Measurements from ENCODE around the gene CAMK1.

CAMK1 gene

DNA sequence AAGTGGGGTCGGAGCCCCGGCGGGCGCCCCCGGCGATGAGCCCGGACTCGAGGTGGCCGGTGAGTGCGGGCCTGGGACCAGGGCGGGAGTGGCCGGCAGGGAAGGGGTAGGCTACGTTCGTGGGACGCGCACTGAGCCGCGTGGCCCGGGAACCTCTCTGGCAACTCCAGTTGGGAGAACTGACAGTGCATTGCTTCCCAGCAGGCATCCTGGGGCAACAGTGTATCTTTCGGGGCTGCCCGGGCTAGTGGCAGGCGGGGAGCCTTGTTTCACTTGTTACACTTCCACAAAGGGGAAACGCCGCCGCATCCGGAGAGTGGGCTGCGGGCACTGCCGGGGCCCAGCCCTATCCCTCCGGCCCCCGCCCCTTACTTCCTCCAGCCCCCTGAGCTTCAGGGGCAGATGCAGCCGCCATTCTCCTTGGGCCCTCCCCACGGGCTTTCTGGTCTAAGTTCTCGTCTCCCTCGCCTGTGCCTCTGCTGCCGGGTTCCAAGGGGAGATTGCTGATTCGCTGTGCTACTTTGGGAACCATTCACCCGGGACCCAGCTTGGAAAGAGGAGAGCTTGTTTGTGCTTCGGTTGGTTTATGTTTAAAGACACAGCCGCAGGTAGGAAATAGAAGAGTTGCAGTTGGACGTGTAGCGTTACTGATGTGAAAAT lies 37.5 kb downstream of the CAMK1 start:
- DNase-seq, result peak; percentile 20

DNA sequence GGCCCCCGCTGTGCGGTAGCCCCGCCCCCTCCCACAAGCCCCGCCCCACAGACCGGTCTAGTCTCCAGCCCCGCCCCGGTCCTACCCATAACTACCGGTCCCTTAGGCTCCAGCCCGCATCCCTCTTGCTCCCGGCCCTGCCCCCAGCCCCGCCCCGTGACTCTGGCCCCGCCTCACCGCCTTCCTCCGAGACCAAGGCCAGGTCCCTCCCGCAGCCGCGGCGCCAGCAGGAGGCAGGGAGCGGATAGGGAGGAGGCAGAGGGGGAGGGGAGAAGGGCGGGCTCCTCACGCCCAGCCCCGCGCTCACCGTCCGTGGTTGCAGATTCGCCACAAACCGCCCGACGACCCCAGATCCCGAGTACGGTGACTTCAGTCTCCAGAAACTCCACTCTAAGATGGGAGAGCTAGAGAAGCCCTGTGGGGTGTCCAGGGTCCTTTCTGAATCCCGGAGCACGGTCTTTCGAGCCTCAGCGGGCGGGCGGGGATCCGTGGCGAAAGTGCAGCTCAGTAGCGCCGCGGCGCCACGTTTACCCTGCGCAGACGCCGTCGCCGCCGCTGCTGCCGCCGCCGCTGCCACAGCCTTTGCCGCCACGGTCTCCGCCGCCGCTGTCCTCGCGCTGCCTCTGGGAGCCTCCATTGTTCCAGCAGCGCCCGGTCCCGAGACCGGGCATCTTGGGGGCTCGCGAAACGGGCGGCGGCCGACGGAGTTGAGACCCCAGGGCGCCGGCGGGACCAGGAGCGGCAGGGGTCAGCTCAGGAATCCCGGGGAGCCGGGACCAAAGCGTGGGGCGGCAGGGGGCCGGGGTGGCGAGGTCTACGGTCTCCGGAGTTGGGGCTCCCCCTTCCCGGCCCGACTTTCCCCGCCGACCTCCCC lies 38.3 kb downstream of the CAMK1 start, which contains the start of gene BRPF1:
Gene BRPF1, plus strand, starts transcription at position 530 of the 874 bp plus-strand sequence. CDS start 2,406 bp downstream, outside the sequence.
- DNase-seq, result peak; percentile 100

DNA sequence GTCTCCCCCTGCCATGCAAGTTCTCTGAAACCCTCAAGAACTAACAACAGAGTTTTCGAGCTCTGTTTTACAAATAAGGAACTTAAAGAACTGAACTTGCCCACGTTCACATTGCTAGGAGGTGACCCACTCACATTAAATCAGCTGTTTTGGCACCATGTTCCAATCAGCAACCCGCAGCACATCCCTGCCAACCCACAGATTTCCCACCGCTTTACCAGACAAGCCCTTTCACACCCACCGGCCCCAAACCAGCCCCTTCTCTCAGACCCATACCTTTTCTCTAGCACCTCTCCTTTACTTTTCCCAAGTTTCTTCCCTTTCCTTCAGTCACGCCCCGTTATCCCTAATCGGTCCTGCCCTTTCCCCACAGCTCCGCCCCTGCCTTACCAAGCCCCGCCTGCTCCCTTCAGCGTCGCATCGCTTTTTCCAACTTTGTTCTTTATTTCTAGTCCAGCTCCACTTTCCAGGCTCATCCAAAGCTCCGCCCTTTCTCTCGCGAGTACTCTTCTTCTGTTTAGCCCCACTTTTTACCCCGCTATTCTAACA lies 39.0 kb downstream of the CAMK1 start:
- no peak for DNase-seq

DNA sequence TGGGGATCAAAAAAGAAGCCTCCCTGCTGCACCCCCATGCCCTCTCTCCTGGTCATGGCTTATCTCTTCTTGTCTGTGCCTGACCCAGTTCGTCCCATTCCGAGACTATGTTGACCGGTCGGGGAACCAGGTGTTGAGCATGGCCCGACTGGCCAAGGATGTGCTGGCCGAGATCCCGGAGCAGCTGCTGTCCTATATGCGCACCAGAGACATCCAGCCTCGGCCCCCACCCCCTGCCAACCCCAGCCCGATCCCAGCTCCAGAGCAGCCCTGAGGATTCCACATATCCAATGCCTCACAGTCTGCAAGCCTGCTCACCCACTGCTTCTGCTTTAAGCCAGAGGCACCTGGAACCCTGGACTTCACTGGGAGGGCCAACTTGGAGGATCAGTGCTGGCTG lies 40.3 kb downstream of the CAMK1 start:
- DNase-seq, result no peak

DNA sequence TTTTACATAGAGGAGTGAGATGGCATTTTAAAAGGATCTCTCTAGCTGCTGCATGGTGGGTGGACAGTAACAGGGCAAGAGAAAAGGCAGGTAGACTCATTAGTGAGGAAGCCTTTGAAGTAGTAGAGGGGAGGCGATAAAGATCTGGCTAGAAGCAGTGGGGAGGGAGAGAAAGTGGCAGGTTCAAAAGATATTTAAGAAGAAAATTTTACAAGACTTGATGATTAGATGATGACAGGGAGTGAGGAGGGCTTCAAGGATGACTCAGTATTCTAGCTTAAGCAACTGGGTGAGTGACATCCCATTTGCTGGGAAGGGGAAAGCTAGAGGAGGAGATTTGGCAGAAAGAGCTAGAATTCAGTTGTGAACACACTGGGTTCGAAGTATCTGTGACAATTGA lies 42.0 kb downstream of the CAMK1 start:
- no peak for DNase-seq

DNA sequence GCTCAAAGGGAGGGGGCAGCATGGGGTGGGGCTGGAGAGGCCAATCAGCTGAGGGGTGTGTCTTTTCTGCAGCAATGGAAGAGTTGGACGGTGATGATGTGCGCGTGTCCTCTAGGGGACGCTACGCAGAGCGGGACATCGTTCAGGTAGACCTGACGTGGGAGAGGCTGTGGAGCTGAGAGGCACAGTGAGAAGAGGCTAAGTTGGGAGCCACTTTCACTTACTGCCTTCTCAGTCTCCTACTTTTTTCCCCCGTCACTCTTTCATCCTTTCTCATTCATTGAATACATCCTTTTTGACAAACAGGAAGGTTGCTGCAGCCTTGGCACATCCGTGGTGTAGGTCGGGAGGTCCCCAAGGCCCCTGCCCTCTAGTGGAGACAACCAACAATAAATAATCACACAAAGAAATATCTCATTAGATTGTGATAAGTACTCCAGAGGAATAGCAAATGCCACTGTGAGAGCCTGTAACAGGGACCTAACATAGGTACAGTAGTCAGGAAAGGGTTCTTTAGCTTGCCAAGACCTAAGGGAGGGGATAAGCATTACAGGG lies 42.6 kb downstream of the CAMK1 start:
- peak; percentile 25 for DNase-seq

DNA sequence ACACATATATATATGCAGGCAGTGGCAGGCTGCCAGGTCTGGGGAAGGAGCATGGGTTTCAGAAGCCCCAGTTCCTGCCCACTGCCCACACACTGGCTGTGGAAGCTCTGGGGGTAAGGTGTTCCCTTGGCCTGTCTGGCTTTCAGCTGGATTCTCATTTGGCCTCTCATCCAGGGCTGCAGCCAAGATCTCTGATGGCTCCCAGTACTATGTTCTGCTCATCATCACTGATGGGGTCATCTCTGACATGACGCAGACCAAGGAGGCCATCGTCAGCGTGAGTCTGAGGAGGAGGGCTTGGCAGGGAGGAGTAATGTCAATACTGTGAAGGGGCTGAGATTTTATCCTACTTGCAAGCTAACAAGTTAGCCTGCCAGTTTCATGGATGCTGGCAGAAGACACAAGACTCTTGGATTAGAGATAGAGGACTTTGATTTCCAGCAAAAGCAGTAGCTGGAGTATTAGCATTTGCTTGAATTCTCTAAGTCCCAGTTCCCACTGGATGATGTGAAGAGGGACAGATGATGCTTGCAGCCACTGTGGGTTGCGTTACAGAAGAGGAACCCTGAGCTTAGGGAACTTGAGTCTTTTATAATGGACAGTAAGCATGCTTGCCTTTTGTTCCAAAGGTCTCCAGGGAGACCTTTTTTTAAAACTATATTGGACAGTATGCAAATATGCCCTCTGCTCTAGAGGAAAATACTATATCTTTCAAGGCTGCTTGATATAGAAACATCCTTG lies 43.8 kb downstream of the CAMK1 start:
- no peak for DNase-seq

DNA sequence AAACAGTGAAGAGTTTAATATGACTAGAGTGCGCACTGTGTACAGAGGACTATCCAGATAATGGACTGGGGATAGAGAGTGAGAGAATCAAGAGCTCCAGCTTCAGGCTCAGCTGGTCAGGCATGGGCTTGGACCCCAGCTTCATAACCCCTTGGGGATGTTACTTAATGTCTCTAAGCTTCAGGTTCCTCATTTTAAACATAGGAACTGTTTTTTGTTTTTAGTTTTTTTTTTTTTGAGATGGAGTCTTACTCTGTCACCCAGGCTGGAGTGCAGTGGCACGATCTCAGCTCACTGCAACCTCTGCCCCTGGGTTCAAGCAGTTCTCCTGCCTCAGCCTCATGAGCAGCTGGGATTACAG lies 48.1 kb downstream of the CAMK1 start:
- no peak for DNase-seq

DNA sequence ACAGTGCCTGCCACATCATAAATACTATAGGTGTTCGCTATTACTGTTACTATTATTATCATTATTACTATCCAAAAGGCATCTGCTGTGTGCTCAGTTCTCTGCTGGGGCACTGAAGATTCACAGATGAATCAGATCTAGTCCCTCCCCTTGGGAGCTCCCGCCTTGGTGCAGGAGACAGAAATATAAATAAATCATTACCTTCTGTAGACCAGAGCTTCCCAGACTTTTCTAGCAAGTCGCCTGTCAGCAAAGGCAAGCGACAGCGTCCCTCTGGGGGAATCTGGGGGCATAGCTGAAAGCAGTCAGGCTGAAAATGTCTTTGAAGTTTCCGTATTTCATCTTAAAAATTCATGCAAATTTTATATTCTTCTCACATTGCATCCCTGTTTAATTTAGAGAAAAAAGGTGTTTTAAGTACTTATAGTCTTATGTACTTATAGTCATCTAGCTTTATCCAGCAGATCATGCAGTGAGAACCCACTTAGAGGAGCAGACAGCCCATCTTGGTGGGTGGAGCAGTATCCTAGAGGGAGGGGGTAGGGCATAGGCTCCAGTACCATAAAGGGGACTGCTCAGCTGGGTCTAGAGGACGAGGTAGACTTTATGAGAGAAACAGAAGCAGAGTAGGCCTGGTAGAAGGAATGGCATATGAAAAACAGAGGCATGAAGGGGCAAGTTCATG lies 48.6 kb downstream of the CAMK1 start:
- no peak for DNase-seq

DNA sequence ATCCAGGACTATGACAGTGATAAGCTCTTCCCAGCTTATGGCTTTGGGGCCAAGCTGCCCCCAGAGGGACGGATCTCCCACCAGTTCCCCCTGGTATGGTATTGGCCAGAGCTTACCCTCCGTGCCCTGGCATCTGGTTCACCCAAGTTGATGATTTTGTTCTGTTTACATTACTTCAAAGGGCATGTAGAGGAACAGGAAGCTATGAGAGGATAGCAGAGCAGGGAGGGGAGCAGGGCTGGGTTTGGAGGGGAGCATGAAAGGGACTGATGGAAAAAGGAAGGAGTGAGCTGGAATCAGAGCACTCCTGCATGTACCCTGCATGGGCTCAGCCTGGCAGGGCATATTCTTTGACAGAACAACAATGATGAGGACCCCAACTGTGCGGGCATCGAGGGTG lies 51.6 kb downstream of the CAMK1 start:
- DNase-seq, result no peak

DNA sequence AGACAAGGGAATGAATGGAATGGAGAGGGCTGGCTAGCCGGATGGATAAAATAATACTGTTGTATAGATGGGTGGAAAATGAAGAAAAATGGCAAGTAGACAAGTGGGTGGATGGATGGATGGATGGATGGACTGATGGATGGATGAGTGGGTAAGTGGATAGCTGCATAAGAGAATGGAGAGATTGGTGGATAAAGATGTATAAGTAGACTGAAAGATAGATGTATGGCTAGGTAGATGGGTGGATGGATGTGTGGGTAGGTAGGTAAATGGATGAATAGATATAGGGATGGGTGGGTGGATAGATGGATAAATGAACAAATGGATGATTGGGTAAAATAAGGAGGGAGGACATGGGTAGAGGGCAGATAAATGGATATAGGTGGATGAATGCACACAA lies 52.2 kb downstream of the CAMK1 start:
- no peak for DNase-seq

DNA sequence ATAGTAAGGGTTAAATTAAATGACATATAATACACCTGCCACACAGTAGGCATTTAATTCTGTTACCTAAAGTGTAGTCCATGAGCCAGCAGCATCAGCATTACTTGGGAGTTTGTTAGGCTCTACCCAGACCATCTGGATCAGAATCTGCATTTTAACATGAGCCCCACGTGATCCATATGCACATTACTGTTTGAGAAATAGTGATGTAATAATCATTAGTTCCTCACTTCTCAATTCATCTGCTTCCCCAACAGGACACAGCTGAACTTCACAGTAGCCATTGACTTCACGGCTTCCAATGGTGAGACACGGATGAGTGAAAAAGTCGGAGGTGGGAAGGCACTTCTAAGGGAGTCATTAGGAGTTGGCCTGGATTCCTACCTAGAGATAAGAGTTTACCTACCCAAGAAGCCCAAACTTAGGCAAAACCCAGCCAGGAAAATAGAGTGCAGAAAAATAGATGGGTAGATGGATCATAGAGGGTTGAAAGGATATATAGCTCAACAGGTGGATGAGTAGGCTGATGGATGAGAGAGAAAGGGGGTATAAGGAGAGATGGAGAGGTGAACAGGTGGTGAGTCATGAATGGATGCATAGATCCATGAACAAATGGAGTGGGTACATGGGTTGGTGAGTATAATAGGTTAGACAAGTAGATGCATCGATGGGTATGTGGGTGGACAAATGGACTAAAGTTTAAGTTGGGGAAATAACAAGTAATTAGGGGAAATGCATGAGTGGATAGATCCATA lies 52.8 kb downstream of the CAMK1 start:
- no peak for DNase-seq

DNA sequence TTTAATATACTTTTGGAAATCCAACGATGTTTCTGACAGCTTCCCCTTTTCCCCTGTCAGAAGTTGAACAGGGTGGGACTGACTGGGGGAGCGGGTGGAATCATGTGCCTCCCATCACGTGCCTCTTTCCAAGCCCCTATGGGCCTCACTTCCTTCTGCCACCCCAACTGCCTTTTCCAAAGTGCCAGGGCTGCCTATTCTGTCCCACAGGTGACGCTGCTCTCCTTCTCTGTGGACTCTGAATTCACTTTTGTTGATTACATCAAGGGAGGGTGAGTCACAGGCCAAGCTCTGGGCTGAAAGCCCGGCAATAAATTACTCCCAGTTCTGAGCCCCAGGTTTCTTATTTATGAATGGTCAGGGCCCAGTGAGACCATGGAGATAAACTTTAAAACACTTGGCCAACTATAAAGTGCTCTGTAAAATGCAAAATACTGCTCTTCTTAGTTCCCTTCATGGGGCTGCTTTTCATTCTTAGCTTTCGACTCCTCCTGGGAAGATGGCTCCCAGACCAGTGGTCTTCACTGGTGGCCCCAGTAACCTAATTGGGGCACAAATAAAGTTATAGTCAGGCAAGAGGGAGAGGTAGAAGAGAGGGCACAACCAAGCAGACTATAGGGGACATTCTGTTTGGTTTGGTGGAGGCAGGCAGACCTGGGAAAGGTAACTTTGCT lies 53.8 kb downstream of the CAMK1 start:
- DNase-seq, result no peak

DNA sequence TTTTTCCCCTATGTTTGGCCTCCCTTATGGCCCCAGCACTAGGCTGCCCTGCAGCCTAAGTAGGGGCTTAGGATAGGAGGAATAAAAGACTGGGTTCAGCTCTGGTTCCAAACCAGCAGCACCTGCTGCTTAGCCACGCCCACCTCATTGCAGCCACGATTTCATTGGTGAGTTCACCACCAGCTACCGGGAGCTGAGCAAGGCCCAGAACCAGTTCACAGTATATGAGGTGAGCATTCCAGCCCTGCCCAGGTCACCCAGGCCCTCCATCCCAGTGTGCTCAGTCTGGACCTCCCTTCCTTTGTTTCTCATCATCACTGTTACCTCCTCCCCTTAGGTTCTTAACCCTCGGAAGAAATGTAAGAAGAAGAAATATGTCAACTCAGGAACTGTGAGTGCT lies 54.6 kb downstream of the CAMK1 start:
- DNase-seq, result no peak

DNA sequence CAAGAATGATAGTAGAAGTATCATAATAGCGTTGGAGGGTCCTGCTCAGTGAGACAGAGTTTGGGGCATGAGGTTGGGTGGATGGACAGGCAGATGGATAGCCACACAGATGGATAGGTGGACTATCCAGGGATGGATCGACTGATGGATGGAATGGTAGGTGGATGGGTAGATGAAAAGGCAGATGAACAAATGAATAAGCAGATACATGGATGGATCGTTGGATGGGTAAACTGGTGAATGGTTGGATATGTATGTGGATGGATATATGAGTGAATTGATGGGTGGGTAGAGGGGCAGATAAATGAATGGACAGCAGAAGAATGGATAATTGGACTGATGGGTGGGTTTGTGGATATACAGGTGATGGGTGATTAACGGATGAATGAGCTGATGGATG lies 56.6 kb downstream of the CAMK1 start:
- no peak for DNase-seq

DNA sequence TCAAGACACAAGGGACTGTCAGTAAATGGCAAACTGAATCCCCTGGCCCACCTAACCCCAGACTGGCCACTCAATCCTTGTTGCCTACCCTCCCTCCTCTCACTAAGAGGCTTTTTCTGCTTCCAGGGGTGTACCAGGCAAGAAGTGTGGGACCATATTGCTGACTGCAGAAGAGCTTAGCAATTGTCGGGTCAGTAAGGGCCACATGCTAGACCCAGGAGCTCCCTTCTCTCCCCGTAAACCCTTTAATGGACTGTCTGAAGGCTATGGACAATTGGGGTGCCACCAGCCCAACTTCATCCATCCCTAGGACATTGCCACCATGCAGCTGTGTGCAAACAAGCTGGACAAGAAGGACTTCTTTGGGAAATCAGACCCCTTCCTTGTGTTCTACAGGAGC lies 57.3 kb downstream of the CAMK1 start:
- no peak for DNase-seq

DNA sequence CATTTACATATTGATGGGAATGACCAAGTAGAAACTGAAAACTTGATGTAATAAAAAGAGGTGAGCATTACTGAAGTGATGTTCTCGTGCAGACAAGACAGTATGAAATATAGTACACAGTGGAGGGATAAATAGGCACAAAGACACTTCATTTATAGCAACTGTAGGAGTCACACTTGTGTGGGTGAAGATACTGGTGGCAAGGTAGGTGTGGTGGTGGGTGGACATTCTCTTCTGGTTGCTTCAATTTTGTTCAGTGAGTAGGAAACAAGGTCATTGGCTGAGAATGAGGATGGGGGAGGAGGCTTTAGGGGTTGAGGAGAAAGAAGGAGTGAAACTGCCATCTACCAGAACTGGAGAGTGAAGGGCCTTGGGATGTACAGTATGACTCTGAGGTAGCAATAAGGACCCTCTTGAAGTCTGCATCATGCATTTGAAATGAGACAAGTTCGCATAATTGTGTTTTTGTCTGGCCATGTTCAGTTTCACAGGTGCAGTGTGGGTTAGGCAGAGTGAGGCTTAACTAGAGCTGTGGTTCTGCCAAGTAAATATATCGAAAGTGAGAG lies 59.5 kb downstream of the CAMK1 start:
- DNase-seq, result no peak
